Measurements from ENCODE around the gene GTPBP4. TPM values are rescaled to one million over a fixed set of nuclear protein-coding genes. Genes with fewer than 3 reads are reported as not detected.

GTPBP4 gene
- total RNA-seq, 1 donor, result 26.5 TPM

GRCh38 chr10:966466-967235, 21.6 kb upstream of the GTPBP4 start:
- no peak for TF ChIP-seq CTCF (IDR thresholded peaks at IDR 0.05; ENCODE audit: insufficient read depth, low read length)
- H3K4me3 ChIP-seq (ENCODE audit: low read depth, low read length), result no peak overlapping the region
- DNase-seq (ENCODE audit: low read depth), result no peak

- no peak overlapping the region for H3K4me3 ChIP-seq (ENCODE audit: low read depth, low read length)
- no peak for TF ChIP-seq CTCF (IDR thresholded peaks at IDR 0.05; ENCODE audit: insufficient read depth, low read length)
- DNase-seq (ENCODE audit: low read depth), result no peak
Measured at GRCh38 chr10:968546-969199, 19.6 kb upstream of the GTPBP4 start.

GRCh38 chr10:969473-970150, 18.6 kb upstream of the GTPBP4 start:
- DNase-seq (ENCODE audit: low read depth), result no peak
- TF ChIP-seq CTCF (IDR thresholded peaks at IDR 0.05; ENCODE audit: insufficient read depth, low read length), result no peak
- no peak overlapping the region for H3K4me3 ChIP-seq (ENCODE audit: low read depth, low read length)

- no peak for DNase-seq (ENCODE audit: low read depth)
- TF ChIP-seq CTCF (IDR thresholded peaks at IDR 0.05; ENCODE audit: insufficient read depth, low read length), result no peak
- H3K4me3 ChIP-seq (ENCODE audit: low read depth, low read length), result no peak overlapping the region
Measured at GRCh38 chr10:970311-971149, 17.7 kb upstream of the GTPBP4 start.

- DNase-seq (ENCODE audit: low read depth), result peak; percentile 33
- H3K4me3 ChIP-seq (ENCODE audit: low read depth, low read length), result no peak overlapping the region
Measured at GRCh38 chr10:971150-971542, 17.1 kb upstream of the GTPBP4 start.

More at GRCh38 chr10:971150-971542, 17.1 kb upstream of the GTPBP4 start:
- no peak for TF ChIP-seq CTCF (IDR thresholded peaks at IDR 0.05; ENCODE audit: insufficient read depth, low read length)
